ENCODE measurements around the gene GAL3ST2. TPM values are rescaled to one million over a fixed set of nuclear protein-coding genes. Genes with fewer than 3 reads are reported as not detected.
"Not testable (repeated sequence)": the region's sequence is repeated elsewhere in the genome, so short reads cannot be mapped to it uniquely, and the experiment has no call there.

Gene GAL3ST2
- polyA plus RNA-seq, 3 donors, result 0.43 to 0.88 (median 0.77) TPM

- DNase-seq, result no peak
These were observed 8.3 kb upstream of the GAL3ST2 start for GRCh38 chr2:241768251-241768711.

GRCh38 chr2:241768850-241769249, 7.8 kb upstream of the GAL3ST2 start:
- DNase-seq, result no peak

GRCh38 chr2:241769819-241770184, 6.8 kb upstream of the GAL3ST2 start:
- no peak for DNase-seq

- DNase-seq, result no peak
These were observed 6.3 kb upstream of the GAL3ST2 start for GRCh38 chr2:241770185-241770935.

GRCh38 chr2:241770936-241771285, 5.7 kb upstream of the GAL3ST2 start:
- no peak for DNase-seq

GRCh38 chr2:241771286-241772062, 5.1 kb upstream of the GAL3ST2 start:
- peak; percentile 21 for DNase-seq

- no peak for DNase-seq
These were observed 4.5 kb upstream of the GAL3ST2 start for GRCh38 chr2:241772063-241772499.

GRCh38 chr2:241773511-241774418, 2.9 kb upstream of the GAL3ST2 start:
- no peak for DNase-seq

GRCh38 chr2:241774419-241775222, 2.0 kb upstream of the GAL3ST2 start:
- DNase-seq, result no peak

- DNase-seq, result peak; percentile 48
These were observed 1.1 kb upstream of the GAL3ST2 start for GRCh38 chr2:241775223-241776177.

- no peak for DNase-seq
These were observed 606 bp downstream of the GAL3ST2 start for GRCh38 chr2:241777170-241777685.

GRCh38 chr2:241777686-241778627, 1.3 kb downstream of the GAL3ST2 start:
- no peak for DNase-seq

GRCh38 chr2:241780939-241781569, 4.4 kb downstream of the GAL3ST2 start:
- no peak for DNase-seq

- DNase-seq, result not testable (repeated sequence)
These were observed 5.4 kb downstream of the GAL3ST2 start for GRCh38 chr2:241782053-241782452.

GRCh38 chr2:241788135-241788534, 11.5 kb downstream of the GAL3ST2 start:
- DNase-seq, result no peak

GRCh38 chr2:241788572-241788971, 11.9 kb downstream of the GAL3ST2 start:
- no peak for DNase-seq

- DNase-seq, result not testable (repeated sequence)
These were observed 14.8 kb downstream of the GAL3ST2 start for GRCh38 chr2:241791385-241791784.

- DNase-seq, result no peak
These were observed 16.8 kb downstream of the GAL3ST2 start for GRCh38 chr2:241793385-241793784.
